ENCODE results near the gene RAD51B.

The RAD51B gene

GRCh38 chr14:68704736-68705720 is 885.4 kb downstream of the RAD51B start:
- no peak for TF ChIP-seq REST (IDR thresholded peaks at IDR 0.05; ENCODE audit: insufficient replicate concordance, low read depth)
- TF ChIP-seq SPI1 (IDR thresholded peaks at IDR 0.05; ENCODE audit: borderline replicate concordance, low read depth) = no peak
- no peak for TF ChIP-seq GABPA (IDR thresholded peaks at IDR 0.05; ENCODE audit: low read depth)
- no peak for TF ChIP-seq CTCF (IDR thresholded peaks at IDR 0.05; ENCODE audit: insufficient read depth, low read length)
- TF ChIP-seq POLR2AphosphoS5 (IDR thresholded peaks at IDR 0.05; ENCODE audit: low read depth) = no peak
- H3K27me3 ChIP-seq (ENCODE audit: insufficient read depth, poor library complexity, severe bottlenecking) = no peaks in the 10 kb centered on the region
- H3K27ac ChIP-seq (replicated peaks) = no peak overlapping the region
- no peak for DNase-seq (ENCODE audit: low read depth in 1 of 2, low spot score in 1 of 2)
- no peak overlapping the region for H3K4me3 ChIP-seq (replicated peaks; ENCODE audit: insufficient read depth, low read length)

- DNase-seq (ENCODE audit: low read depth in 1 of 2, low spot score in 1 of 2) = no peak
- TF ChIP-seq GABPA (IDR thresholded peaks at IDR 0.05; ENCODE audit: low read depth) (no peak), CTCF (IDR thresholded peaks at IDR 0.05; ENCODE audit: insufficient read depth, low read length) (no peak), REST (IDR thresholded peaks at IDR 0.05; ENCODE audit: insufficient replicate concordance, low read depth) (no peak), POLR2AphosphoS5 (IDR thresholded peaks at IDR 0.05; ENCODE audit: low read depth) (no peak), SPI1 (IDR thresholded peaks at IDR 0.05; ENCODE audit: borderline replicate concordance, low read depth) (no peak)
- no peak overlapping the region for H3K27ac ChIP-seq (replicated peaks)
Measured at GRCh38 chr14:68705741-68706283, 886.2 kb downstream of the RAD51B start.

GRCh38 chr14:68707482-68707881 is 887.9 kb downstream of the RAD51B start:
- DNase-seq (ENCODE audit: low read depth in 1 of 2, low spot score in 1 of 2) = no peak
- Histone ChIP-seq H3K27me3 (ENCODE audit: insufficient read depth, poor library complexity, severe bottlenecking) (no peaks in the 10 kb centered on the region), H3K4me3 (replicated peaks; ENCODE audit: insufficient read depth, low read length) (no peak overlapping the region), H3K27ac (replicated peaks) (no peak overlapping the region)
- TF ChIP-seq SPI1 (IDR thresholded peaks at IDR 0.05; ENCODE audit: borderline replicate concordance, low read depth) (no peak), CTCF (IDR thresholded peaks at IDR 0.05; ENCODE audit: insufficient read depth, low read length) (no peak), GABPA (IDR thresholded peaks at IDR 0.05; ENCODE audit: low read depth) (no peak), POLR2AphosphoS5 (IDR thresholded peaks at IDR 0.05; ENCODE audit: low read depth) (no peak), REST (IDR thresholded peaks at IDR 0.05; ENCODE audit: insufficient replicate concordance, low read depth) (no peak)

More at GRCh38 chr14:68705741-68706283, 886.2 kb downstream of the RAD51B start:
- Histone ChIP-seq H3K27me3 (ENCODE audit: insufficient read depth, poor library complexity, severe bottlenecking) (no peaks in the 10 kb centered on the region), H3K4me3 (replicated peaks; ENCODE audit: insufficient read depth, low read length) (no peak overlapping the region)

Data from HL-60 (cell line).